ENCODE results near the gene NDUFAF3.

The NDUFAF3 gene

DNA sequence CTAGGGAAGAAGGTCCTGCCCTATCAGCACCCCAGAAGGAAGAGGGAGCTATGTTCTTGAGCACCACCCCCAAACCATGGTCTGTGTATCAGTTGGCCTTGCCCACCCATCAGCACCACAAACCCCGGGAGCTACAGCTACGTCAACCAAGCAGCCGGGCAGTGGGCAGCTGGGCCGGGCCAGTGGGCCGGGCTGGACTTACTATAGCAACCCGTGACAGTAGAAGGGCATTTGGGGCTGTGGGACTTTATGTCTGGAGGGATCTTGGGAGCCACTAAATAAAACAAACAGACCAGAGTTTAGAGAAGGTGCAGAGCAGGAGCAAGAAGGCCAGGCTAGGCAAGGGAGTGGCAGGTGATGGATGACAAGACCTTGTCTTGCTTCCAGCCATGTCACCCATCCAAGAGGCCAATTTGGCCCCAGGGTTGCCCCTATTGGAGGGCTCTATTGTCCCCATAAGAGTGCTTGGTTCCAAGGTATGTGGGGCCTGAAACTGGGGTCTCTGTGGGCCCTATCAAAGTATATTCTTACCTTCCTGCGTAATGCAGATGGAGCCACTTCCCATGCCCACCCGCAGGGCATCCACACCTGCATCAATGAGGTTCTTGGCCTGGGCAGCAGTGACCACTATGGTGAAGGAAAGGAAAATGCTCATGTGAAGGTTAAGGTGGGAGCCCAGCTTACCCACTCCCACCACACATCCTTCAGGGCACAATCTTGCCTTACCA is 4.0 kb downstream of the NDUFAF3 start:
- TF ChIP-seq PAX5 (IDR thresholded peaks at IDR 0.05; ENCODE audit: insufficient read depth, low read length, severe bottlenecking) (no peak), POLR2AphosphoS5 (IDR thresholded peaks at IDR 0.05; ENCODE audit: low read depth, low read length) (peak; percentile 18; the same call in 1 of the 2 replicates)
- DNase-seq (ENCODE audit: insufficient read length, low spot score) (no peak), FAIRE-seq (no peak)

DNA sequence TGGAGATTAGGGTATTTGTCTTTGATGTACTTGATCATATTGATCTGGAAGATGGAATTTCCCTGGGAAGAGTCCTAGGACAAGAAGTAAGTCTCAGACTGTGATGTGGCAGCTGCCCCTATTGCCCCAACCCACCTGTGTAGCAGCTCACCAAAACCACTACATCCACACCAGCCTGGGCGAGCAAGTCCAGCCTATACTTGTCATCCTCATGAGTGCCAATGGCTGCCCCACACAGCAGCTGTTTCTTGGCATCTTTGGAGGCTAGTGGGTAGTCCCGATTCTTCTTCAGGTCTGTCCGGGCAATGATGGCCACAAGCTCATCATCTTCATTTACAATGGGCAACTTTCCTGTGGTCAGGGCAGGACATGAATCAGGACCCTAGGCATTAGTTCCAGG is 4.6 kb downstream of the NDUFAF3 start:
- TF ChIP-seq POLR2A (IDR thresholded peaks at IDR 0.05; ENCODE audit: low read depth, low read length) (peak; percentile 67; the same call in 1 of the 2 replicates), POU2F2 (IDR thresholded peaks at IDR 0.05; ENCODE audit: low read depth, low read length) (no peak), POLR2AphosphoS5 (IDR thresholded peaks at IDR 0.05; ENCODE audit: low read depth, low read length) (0 out of 2 replicates have a peak, but pooled peaks have one; percentile 13)
- DNase-seq (ENCODE audit: insufficient read length, low spot score): no peak
- no peak for FAIRE-seq

DNA sequence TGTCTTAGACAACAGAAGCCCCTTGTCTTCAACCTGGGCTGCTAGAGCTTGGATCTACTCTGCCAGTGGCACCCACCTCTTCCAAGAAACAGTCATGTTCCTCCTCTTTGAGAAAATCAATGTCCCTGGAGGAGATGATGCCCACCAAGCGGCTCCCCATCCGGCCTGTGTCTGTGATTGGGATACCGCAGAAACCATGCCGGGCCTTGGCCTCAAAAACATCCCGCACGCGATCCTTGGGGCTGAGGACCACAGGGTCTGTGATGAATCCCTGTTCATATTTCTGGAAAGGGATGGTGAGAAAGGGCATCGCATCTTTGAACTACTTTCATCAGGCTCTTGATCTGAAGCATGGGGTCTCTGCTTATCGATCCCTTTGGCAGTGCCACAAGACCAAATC is 5.7 kb downstream of the NDUFAF3 start:
- no peak for DNase-seq (ENCODE audit: insufficient read length, low spot score)
- TF ChIP-seq TAF1 (IDR thresholded peaks at IDR 0.05; ENCODE audit: low read depth, low read length) (no peak), POLR2A (IDR thresholded peaks at IDR 0.05; ENCODE audit: low read depth, low read length) (no peak), PAX5 (IDR thresholded peaks at IDR 0.05; ENCODE audit: insufficient read depth, low read length, severe bottlenecking) (no peak), POLR2AphosphoS5 (IDR thresholded peaks at IDR 0.05; ENCODE audit: low read depth, low read length) (no peak; the same call in 1 of the 2 replicates), SPI1 (IDR thresholded peaks at IDR 0.05; ENCODE audit: low read depth, low read length) (no peak), POU2F2 (IDR thresholded peaks at IDR 0.05; ENCODE audit: low read depth, low read length) (no peak)
- FAIRE-seq: no peak

DNA sequence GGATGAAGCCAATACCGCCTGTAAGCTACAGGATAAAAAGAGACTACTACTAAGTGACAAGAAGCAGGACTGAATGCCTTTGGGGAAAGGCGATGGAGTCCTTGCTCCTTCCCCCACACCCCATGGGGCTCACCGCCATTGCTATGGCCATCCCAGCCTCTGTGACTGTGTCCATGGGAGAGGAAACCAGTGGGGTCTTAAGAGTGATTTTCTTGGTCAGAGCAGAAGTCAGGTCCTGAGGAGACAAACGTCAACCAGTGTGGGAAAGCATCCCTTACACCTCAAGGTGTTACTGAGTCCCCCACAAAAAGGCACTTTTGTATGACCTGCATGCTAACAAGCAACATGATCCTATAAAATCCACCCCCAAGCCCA is 6.4 kb downstream of the NDUFAF3 start:
- DNase-seq (ENCODE audit: insufficient read length, low spot score): no peak
- FAIRE-seq: no peak
- 0 out of 2 replicates have a peak, but pooled peaks have one; percentile 15 for TF ChIP-seq POU2F2 (IDR thresholded peaks at IDR 0.05; ENCODE audit: low read depth, low read length)
- TF ChIP-seq PAX5 (IDR thresholded peaks at IDR 0.05; ENCODE audit: insufficient read depth, low read length, severe bottlenecking): no peak

- FAIRE-seq: peak; percentile 100
- peak; percentile 70 for DNase-seq (ENCODE audit: insufficient read length, low spot score)
- TF ChIP-seq TAF1 (IDR thresholded peaks at IDR 0.05; ENCODE audit: low read depth, low read length) (peak; percentile 72; the same call in 1 of the 2 replicates), POU2F2 (IDR thresholded peaks at IDR 0.05; ENCODE audit: low read depth, low read length) (peak; percentile 93), POLR2A (IDR thresholded peaks at IDR 0.05; ENCODE audit: low read depth, low read length) (peak; percentile 99), SPI1 (IDR thresholded peaks at IDR 0.05; ENCODE audit: low read depth, low read length) (no peak; the same call in 1 of the 2 replicates), PAX5 (IDR thresholded peaks at IDR 0.05; ENCODE audit: insufficient read depth, low read length, severe bottlenecking) (peak; percentile 74), POLR2AphosphoS5 (IDR thresholded peaks at IDR 0.05; ENCODE audit: low read depth, low read length) (peak; percentile 99)
Observed at GRCh38 chr3:49028673-49029562, 7.0 kb downstream of the NDUFAF3 start, which contains the start of gene IMPDH2. IMPDH2 (minus strand) TSS chr3:49029398; CDS start chr3:49029350, 48 bp downstream.

GRCh38 chr3:49029563-49029884 is 7.6 kb downstream of the NDUFAF3 start:
- TF ChIP-seq PAX5 (IDR thresholded peaks at IDR 0.05; ENCODE audit: insufficient read depth, low read length, severe bottlenecking) (no peak), TAF1 (IDR thresholded peaks at IDR 0.05; ENCODE audit: low read depth, low read length) (no peak), POU2F2 (IDR thresholded peaks at IDR 0.05; ENCODE audit: low read depth, low read length) (no peak), POLR2AphosphoS5 (IDR thresholded peaks at IDR 0.05; ENCODE audit: low read depth, low read length) (no peak), SPI1 (IDR thresholded peaks at IDR 0.05; ENCODE audit: low read depth, low read length) (no peak), POLR2A (IDR thresholded peaks at IDR 0.05; ENCODE audit: low read depth, low read length) (no peak)
- DNase-seq (ENCODE audit: insufficient read length, low spot score) (no peak), FAIRE-seq (no peak)

DNA sequence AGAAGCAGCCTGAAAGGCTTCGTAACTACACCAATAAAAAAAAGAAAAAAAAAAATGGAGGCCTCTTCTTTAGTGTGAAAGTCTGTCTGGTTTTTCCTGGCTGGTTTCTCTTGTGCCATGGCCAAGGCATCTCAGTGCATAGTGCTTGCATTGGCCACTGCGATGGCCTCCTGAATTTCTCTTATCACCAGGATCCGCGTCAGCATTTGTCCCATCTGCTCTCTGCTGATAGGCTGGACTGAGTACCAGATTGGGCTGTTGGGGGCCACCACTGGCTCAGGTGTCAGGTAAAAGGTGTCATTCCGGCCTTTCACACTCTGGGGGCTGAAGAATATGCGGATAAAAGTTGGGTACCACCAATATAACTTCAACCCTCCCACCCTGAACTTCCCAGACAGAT is 8.4 kb downstream of the NDUFAF3 start:
- DNase-seq (ENCODE audit: insufficient read length, low spot score): no peak
- no peak for FAIRE-seq
- no peak for TF ChIP-seq POLR2A (IDR thresholded peaks at IDR 0.05; ENCODE audit: low read depth, low read length)
- TF ChIP-seq SPI1 (IDR thresholded peaks at IDR 0.05; ENCODE audit: low read depth, low read length): no peak
- no peak for TF ChIP-seq POU2F2 (IDR thresholded peaks at IDR 0.05; ENCODE audit: low read depth, low read length)

GRCh38 chr3:49032646-49033304 is 10.9 kb downstream of the NDUFAF3 start:
- no peak for FAIRE-seq
- TF ChIP-seq POLR2A (IDR thresholded peaks at IDR 0.05; ENCODE audit: low read depth, low read length) (no peak), TAF1 (IDR thresholded peaks at IDR 0.05; ENCODE audit: low read depth, low read length) (no peak), POLR2AphosphoS5 (IDR thresholded peaks at IDR 0.05; ENCODE audit: low read depth, low read length) (no peak), PAX5 (IDR thresholded peaks at IDR 0.05; ENCODE audit: insufficient read depth, low read length, severe bottlenecking) (no peak), POU2F2 (IDR thresholded peaks at IDR 0.05; ENCODE audit: low read depth, low read length) (no peak), SPI1 (IDR thresholded peaks at IDR 0.05; ENCODE audit: low read depth, low read length) (no peak)
- no peak for DNase-seq (ENCODE audit: insufficient read length, low spot score)

- FAIRE-seq: no peak
- no peak for DNase-seq (ENCODE audit: insufficient read length, low spot score)
- TF ChIP-seq POLR2A (IDR thresholded peaks at IDR 0.05; ENCODE audit: low read depth, low read length) (no peak), PAX5 (IDR thresholded peaks at IDR 0.05; ENCODE audit: insufficient read depth, low read length, severe bottlenecking) (no peak), POU2F2 (IDR thresholded peaks at IDR 0.05; ENCODE audit: low read depth, low read length) (no peak), TAF1 (IDR thresholded peaks at IDR 0.05; ENCODE audit: low read depth, low read length) (no peak), POLR2AphosphoS5 (IDR thresholded peaks at IDR 0.05; ENCODE audit: low read depth, low read length) (no peak), SPI1 (IDR thresholded peaks at IDR 0.05; ENCODE audit: low read depth, low read length) (no peak)
Observed at GRCh38 chr3:49034650-49035049, 12.7 kb downstream of the NDUFAF3 start.
